ENCODE results near the gene MCOLN3.

GRCh38 chr1:85074365-85074964 lies 26.2 kb upstream of the MCOLN3 start:
- TF ChIP-seq E2F3 (CRISPR knock-in tag; IDR thresholded peaks at IDR 0.05), result no peak
- no peak for TF ChIP-seq CREB5 (CRISPR knock-in tag; IDR thresholded peaks at IDR 0.05)
- no peak for TF ChIP-seq RBM34 (IDR thresholded peaks at IDR 0.05; ENCODE audit: borderline replicate concordance, insufficient read depth, low read length)
- TF ChIP-seq CEBPB (tag; IDR thresholded peaks at IDR 0.05), result no peak
- no peak for TF ChIP-seq EZH2 (IDR thresholded peaks at IDR 0.05; ENCODE audit: borderline replicate concordance, low read depth, low read length)
- TF ChIP-seq POLR2B (IDR thresholded peaks at IDR 0.05; ENCODE audit: low read depth, partially characterized antibody), result no peak
- no peak for TF ChIP-seq ZBTB8A (IDR thresholded peaks at IDR 0.05; ENCODE audit: partially characterized antibody)
- TF ChIP-seq SMARCA5 (IDR thresholded peaks at IDR 0.05), result no peak
- TF ChIP-seq L3MBTL2 (IDR thresholded peaks at IDR 0.05), result no peak
- TF ChIP-seq NFATC3 (IDR thresholded peaks at IDR 0.05), result no peak
- TF ChIP-seq, protein P1, sequence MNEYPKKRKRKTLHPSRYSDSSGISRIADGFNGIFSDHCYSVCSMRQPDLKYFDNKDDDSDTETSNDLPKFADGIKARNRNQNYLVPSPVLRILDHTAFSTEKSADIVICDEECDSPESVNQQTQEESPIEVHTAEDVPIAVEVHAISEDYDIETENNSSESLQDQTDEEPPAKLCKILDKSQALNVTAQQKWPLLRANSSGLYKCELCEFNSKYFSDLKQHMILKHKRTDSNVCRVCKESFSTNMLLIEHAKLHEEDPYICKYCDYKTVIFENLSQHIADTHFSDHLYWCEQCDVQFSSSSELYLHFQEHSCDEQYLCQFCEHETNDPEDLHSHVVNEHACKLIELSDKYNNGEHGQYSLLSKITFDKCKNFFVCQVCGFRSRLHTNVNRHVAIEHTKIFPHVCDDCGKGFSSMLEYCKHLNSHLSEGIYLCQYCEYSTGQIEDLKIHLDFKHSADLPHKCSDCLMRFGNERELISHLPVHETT (CRISPR knock-in tag; conservative IDR thresholded peaks at IDR 0.05 in 1 of 2, IDR thresholded peaks at IDR 0.05 in 1 of 2), result no peak
- TF ChIP-seq ETV6 (IDR thresholded peaks at IDR 0.05; ENCODE audit: borderline replicate concordance in 1 of 2, low read depth in 2 of 2, low read length in 1 of 2), result no peak
- TF ChIP-seq ETV6 (CRISPR knock-in tag; IDR thresholded peaks at IDR 0.05; ENCODE audit: borderline replicate concordance), result no peak
- no peak for TF ChIP-seq NCOA4 (IDR thresholded peaks at IDR 0.05; ENCODE audit: partially characterized antibody)
- TF ChIP-seq POLR2AphosphoS5 (IDR thresholded peaks at IDR 0.05; ENCODE audit: control insufficient read depth, insufficient read depth, low read depth, low read length), result no peak
